NCI-H226 (cell line): Measurements from ENCODE around the gene MRPS33.
"Not testable (repeated sequence)": the region's sequence is repeated elsewhere in the genome, so short reads cannot be mapped to it uniquely, and the experiment has no call there.

Experiments
- DNase-seq: peaks from one replicate; pipeline ENCODE4 v3.0.0-alpha.2; 2015

Gene MRPS33

DNA sequence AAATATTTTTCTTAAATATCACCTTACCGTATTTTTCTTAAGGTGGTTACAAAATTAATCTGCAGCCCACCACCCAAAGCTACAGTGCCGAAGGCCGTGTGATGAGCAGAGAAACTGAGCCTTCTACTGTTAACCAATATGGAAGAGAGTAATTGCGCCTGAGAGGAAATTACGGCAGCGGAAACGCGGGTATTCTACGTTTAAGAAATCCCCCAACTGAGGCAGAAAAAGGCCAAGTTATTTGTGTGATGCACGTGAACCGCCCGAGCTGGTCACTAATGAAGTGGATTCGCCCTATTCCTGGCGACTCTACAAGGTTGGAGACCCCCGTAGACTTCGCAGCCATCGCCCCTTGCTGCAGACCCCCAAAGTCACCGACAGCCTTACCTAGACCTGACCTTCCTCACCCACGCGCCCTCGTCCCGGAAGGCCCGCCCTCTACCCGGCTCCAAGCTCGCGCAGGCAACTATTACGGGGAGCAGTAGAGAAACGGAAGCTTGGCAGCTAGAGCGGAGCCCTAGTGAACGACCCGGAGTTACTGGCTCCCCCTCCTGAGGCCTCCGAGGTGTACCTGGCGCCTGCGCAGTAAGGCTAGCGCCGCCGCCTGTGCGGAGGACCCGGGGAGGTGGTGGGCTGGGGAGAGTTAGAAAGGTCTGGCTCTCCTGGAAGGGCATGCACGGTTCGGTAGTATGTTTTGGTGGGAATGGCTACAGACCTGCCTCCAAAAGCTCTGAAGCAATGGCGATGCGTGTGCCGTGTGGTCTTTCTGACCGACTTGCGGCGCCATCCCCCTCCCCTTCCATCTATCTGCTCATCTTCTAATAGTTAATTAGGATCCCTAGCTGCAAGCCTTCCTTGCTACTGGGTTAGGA lies at the start of gene MRPS33:
Gene MRPS33, minus strand, starts transcription at position 429 of the 872 bp plus-strand sequence. CDS start 4,319 bp downstream, outside the sequence.
- peak; percentile 96 for DNase-seq

DNA sequence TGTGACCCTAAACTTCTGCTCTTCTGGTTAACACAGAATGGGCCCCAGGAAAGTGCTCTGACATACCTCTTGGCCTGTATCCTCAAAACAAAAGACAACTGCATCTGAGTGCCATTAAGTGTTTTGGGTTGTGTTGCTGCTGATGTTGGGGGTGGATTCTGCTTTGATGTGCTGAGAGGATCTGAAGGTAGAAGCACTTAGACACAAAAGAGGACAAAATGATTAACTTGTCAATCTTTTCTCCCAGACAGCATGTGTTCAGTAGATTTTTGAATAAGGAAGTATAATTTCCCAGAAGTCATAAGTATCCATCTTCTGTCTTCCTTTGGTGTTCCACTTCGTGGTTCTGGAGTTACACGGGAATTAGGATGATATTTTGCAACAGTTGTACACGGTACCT lies 43.0 kb upstream of the MRPS33 start:
- DNase-seq = no peak

DNA sequence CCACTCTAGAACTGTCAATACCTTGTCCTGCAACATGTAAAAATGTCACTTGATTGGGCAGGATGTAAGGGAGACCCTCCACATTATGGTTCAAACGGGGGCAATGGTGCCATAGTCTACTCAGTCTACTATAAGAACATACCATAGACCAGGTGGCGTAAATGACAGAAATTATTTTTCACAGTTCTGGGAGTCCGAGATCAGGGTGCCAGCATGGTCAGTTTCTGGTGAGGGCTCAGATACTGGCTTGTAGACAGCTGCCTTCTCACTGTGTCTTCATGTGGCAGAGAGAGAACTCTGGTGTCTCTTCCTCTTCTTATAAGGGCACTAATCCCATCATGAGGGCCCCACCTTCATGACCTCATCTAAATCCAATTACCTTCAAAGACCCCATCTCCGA lies 40.4 kb upstream of the MRPS33 start:
- no peak for DNase-seq

DNA sequence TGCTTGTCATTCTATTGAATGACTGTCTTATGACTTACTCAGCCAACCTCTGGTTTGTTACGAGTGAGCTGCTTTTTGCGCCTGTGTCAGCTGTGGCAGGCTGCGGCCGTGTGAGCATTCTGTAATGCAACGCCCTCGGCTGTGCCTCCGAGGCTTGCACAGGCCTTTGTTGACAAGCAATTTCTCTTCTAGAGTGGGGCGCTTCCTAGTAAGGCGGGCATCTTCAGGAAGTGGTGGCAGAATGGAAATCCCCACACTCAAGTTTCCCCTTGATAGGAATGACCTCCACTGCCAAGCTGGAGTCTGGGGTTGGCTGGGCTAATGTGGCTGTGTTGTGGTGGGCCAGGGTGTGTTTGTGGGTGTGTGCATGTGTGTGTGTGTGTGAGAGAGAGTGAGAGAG lies 38.9 kb upstream of the MRPS33 start:
- no peak for DNase-seq

DNA sequence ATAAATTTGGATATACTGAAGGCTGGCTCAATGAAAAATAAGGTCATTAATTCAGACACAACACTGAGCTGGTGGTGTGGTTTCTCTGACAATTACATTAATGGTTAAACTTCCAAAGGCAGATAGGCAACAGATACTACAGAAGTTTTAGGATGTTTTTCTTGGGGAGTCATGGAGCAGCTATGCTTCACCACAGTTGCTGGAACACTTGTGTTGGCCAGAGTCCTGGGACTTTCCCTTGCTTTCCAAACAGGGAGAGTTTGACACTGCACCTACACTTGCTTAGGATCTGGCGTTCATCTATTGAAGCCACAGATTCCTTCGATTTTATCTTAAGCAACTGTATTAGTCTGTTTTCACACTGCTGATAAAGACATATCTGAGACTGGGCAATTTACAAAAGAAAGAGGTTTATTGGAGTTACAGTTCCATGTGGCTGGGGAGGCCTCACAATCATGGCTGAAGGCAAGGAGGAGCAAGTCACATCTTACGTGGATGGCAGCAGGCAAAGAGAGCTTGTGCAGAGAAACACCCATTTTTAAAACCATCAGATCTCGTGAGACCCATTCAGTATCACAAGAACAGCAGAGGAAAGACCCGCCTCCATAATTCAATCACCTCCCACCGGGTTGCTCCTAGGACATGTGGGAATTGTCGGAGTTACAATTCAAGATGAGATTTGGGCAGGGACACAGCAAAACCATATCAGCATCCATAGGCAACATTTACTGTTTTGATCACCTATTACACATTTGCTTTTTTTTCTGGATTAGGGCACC lies 31.3 kb upstream of the MRPS33 start:
- DNase-seq = peak; percentile 92

DNA sequence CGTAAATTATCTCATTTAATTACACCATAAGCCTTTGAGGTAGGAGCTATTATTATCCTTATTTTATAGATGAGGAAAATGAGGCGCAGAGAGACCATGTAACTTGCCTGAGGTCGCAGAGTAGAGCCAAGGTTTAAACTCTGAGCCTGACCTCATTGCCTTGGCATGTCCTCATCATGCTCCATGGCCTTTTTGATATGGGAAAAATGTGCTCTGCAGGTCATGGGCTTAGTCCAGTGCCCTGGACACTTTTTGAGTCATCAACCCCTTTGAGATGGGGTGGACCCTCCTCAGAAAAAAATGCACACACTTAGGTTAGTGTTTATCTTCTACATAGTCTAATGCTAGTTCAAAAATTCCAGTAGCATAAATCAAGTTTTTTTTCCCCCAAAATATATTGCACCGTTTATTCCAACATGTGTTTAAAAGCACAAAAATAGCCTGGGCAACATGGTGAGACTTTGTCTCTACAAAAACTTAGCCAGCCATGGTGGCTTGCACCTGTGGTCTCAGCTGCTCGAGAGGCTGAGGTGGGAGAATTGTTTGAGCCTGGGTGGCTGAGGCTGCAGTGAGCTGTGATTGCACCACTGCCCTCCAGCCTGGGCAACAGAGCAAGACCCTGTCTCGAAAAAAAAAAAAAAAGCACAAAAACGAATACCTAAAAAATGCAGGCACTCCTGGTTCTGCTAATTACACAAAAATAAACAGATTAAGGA lies 30.5 kb upstream of the MRPS33 start:
- peak; percentile 90 for DNase-seq

DNA sequence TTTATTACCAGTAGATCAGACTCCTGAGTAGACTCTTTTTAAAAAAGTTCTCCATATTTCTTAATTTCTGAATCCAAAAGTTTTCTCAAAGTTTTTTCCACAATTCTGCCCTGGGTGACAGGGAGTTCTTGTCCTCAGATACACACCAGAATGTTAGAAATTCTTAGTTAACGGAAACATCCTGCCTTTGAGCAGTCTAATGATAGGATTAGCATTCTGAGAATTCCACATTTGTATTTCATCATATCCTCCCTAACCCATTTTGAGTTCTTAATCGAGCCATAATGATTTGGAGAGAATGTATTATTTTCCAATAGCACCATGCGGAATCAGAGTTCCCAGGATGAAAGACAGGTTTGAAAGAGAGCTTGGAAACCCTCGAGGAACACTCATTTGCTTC lies 28.9 kb upstream of the MRPS33 start:
- DNase-seq = peak; percentile 67

DNA sequence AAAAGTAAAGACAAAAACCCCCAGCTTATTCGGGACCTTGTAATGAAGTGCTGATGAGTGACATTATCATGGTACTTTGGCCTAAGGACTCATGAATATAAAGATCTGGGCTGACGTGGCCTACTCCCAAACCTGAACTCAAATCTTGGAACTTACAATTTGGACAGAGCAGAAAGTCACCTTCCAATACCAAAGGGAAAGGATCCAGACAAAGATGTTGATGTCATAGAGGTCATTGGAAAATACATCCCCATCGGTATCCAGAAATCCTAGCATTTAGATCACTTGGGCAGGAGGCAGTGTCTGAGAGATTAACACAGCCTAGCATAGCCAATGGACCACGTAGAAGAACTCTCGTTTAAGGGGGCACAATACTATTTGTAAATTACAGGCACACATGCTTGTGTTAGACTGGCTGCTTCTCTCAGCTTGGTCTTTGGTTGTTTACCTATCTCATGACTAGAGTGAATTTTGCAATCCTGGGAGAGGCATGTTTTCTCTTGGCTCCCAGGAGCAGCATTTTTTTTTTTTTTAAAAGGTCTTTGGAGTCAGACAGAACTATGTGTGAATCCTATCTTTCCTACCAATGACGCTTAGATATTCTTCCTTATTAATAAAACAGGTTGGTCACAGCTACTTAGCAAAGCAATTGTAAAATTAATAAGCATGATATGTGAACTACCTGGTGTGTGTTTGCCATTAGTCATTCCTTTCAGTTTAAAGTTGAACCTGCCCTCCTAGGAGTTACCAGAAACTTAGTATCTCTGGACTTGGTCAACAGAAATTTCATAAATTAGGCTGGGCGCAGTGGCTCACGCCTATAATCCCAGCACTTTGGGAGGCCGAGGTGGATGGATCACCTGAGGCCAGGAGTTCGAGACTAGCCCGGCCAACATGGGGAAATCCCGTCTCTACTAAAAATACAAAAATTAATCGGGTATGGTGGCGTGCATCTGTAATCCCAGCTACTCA lies 27.8 kb upstream of the MRPS33 start:
- peak; percentile 76 for DNase-seq

DNA sequence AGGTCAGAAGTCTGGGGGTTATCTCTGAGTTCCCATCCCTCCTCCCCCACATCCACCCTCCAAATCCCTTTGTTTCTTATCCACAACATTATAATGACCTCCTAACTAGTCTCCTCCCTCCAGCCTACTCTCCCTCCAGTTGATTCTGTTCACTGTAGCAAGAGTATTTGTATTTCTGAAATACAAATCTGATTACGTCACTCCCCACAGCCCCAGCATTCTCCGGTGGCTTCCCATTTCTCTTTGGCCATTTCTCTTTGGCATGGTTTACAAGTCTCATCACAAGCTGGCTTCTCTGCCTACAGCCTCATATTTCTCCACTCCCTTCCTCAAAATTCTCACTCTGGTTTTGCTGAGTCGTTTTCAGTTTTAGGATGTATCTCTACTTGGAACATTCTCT lies 24.6 kb upstream of the MRPS33 start:
- peak; percentile 64 for DNase-seq

DNA sequence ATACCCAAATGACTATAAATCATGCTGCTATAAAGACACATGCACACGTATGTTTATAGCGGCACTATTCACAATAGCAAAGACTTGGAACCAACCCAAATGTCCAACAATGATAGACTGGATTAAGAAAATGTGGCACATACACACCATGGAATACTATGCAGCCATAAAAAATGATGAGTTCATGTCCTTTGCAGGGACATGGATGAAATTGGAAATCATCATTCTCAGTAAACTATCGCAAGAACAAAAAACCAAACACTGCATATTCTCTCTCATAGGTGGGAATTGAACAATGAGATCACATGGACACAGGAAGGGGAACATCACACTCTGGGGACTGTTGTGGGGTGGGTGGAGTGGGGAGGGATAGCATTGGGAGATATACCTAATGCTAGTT lies 23.3 kb upstream of the MRPS33 start:
- DNase-seq = not testable (repeated sequence)

DNA sequence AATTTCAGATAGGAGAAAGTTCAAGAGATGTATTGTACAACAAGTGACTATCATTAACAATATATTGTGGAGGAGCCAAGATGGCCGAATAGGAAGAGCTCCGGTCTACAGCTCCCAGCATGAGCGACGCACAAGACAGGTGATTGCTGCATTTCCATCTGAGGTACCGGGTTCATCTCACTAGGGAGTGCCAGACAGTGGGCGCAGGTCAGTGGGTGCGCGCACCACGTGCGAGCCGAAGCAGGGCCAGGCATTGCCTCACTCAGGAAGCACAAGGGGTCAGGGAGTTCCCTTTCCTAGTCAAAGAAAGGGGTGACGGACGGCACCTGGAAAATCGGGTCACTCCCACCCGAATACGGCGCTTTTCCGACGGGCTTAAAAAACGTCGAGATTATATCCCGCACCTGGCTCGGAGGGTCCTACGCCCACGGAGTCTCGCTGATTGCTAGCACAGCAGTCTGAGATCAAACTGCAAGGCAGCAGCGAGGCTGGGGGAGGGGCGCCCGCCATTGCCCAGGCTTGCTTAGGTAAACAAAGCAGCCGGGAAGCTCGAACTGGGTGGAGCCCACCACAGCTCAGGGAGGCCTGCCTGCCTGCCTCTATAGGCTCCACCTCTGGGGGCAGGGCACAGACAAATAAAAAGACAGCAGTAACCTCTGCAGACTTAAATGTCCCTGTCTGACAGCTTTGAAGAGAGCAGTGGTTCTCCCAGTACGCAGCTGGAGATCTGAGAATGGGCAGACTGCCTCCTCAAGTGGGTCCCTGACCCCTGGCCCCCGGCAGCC lies 18.0 kb upstream of the MRPS33 start:
- DNase-seq = not testable (repeated sequence)

DNA sequence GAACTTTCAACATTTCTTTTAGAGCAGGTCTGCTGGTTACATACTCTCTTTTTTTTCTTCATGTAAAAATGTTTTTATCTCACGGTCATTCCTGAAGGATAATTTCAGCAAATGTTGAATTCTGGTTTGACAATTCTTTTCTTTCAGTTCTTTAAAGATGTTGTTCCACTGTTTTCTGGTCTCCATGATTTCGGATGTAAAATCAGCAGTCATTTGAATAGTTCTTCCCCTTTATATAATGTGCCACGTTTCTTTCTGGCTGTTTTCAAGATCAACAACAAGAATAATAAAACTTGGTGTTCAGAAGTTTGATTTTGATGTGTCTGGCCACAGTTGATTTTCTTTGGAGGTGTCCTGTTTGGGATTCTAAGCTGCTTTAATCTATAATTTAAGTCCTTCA lies 14.0 kb upstream of the MRPS33 start:
- no peak for DNase-seq

DNA sequence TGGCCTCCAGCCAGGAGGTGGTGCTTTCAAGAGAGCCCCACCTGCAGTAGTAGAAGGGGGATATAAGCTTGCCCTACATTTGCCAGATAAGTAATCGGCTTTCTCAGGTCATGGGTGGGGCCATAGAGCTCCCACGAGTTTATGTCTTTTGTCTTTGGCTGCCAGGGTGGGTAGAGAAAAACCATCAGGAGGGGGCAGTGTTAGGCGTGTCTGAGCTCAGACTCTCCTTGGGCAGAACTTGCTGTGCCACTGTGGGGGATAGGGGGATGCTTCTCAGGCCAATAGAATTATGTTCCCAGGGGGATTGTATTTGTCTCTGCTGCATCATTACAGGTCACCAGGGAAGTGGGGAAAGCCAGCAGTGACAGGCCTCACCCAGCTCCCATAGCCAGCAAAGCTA lies 12.3 kb upstream of the MRPS33 start:
- DNase-seq = no peak

DNA sequence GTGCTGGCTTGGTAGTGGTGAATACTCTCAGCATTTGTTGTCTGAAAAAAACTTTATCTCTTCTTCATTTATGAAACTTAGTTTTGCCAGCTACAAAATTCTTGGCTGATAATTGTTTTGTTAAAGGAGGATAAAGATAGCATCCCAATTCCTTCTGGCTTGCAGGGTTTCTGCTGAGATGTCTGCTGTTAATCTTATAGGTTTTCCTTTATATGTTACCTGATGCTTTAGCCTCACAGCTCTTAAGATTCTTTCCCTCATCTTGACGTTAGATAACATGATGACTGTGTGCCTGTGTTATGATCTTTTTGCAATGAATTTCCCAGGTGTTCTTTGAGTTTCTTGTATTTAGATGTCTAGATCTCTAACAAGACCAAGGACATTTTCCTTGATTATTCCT lies 9.9 kb upstream of the MRPS33 start:
- DNase-seq = no peak

DNA sequence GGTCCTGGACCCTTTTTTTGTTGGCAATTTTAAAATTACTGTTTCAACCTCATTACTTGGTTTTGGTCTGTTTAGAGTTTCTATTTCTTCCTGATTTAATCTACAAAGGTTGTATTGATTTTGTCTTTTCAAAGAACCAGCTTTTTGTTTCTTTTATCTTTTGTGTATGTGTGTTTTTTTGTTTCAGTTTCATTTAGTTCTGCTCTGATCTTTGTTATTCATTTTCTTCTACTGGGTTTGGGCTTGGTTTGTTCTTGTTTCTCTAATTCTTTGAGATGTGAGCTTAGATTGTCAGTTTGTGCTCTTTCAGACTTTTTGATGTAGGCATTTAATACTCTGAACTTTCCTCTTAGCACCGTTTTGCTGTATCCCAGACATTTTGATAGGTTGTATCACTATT lies 8.5 kb upstream of the MRPS33 start:
- DNase-seq = no peak

DNA sequence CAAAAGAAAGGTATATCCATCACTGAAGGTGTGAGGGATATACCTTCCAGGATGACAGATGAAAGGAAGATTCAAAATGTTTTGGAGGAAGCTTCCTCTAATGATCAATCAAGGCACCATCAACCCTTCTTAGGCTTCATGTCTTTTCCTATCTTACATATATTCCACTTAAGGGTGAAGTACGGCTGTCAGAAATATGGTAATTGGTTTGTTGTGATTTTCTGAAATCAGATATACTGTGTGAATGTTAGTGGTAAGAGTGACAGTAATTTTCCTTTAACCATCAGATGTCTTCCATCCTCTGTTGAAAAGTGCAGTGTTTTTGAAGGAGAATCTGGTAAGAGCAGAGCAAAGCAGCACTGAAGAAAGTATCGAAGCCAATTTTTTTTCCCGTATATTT lies 2.8 kb upstream of the MRPS33 start:
- DNase-seq = no peak

DNA sequence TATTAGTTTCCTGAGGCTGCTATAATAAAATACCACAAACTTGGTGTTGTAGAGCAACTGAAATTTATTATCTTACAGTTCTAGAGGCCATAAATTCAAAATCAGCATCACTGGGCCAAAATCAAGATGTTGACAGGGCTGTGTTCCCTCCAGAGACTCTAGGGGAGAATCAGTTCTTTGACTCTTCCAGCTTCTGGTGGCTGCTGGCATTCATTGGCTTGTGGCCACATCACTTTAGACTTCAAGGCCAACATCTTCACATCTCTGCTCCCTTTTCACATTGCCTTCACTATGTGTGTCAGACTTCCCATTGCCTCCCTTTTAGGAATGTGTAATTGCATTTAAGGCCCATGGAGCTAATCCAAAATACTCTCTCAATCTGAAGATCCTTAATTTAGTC lies 1.6 kb upstream of the MRPS33 start:
- no peak for DNase-seq

DNA sequence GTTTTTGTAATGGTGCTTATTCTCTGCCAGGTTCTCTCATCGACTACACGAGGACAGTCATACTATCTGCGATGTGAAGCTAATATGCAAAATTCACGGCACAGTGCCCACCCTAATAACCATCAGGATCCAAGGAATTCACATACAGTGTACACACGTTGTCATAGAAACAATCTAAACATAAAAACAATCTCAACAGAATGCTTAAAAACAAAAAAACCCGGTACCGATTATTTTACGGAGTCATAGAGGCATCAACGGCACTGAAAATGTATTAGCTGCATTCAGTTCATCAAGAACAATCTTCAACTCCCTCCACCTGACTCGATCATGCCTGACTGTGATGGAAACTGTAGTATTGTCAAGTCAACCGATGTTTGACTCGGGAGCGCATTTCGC lies 628 bp downstream of the MRPS33 start:
- no peak for DNase-seq

DNA sequence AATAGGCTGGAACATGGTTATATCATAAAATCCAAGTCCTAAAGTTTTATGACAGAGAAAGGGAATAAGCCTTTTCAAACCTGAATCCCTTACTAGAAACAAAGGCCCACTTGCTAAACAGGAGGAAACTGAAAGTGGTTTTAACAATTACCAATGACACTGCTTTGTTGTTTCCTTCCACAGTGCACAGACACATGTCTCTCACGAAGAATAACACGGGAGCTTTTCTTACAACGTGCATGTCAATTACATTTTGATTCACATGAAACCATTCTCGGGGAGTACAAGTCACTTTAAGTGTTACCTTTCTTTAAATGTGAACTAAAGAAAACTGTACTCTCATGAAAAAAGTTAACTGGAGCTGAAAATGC lies 1.4 kb downstream of the MRPS33 start:
- no peak for DNase-seq

DNA sequence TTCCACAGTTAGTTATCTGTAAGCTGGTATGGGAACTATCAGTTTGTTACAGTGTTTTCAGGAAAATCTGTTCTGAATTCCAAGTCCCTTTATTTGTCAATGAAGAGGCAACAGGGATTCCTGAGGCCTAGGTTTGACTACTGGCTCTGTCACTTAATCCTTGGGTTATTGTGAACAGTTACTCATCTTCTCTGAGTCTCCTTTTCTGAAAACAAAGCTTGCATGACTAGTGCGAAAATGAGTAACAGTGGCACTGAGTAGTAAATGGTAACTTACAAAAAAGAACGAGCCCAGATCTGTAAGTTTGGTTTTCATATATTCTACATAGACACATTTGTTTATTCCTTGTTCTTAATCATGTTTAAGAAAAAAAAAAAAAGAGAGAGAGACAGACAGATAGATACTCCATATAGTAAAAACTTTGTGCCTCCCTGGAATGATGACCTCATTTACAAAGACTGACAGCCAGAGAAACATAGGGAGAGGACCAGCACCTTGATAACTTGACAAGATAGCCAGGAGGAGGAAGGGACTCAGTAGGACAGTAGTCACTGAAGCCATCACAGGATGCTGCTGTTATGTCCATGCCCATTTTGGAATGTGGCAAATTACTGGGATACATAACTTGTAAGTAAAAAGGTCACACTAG lies 1.9 kb downstream of the MRPS33 start:
- no peak for DNase-seq
